Fibroblast of lung (primary cell): ENCODE results near the gene SGCA. TPM values are rescaled to one million over a fixed set of nuclear protein-coding genes. Genes with fewer than 3 reads are reported as not detected.

ENCODE experiments used
- DNase-seq, 2 donors: peaks; one replicate each; pipeline versions ENCODE4 v3.0.0 to v3.0.0-alpha.2; 2010; ENCODE audit warnings: low read depth in 2 of 2
- H2AFZ ChIP-seq: 2 replicates; pipeline ENCODE4 v1.5.1; 2012; ENCODE audit warnings: low read length, control low read depth, inconsistent platforms
- H3K27ac ChIP-seq: 2 replicates; pipeline ENCODE4 v1.5.1; 2011; ENCODE audit warnings: low read length, control low read depth; ENCODE audit not compliant: insufficient read depth
- H3K27me3 ChIP-seq: 2 replicates; pipeline ENCODE4 v1.5.1; 2011; ENCODE audit warnings: mild to moderate bottlenecking, low read length; ENCODE audit not compliant: control insufficient read depth, insufficient read depth
- H3K36me3 ChIP-seq: 2 replicates; pipeline ENCODE4 v1.5.1; 2011; ENCODE audit warnings: low read length; ENCODE audit not compliant: control insufficient read depth, insufficient read depth
- H3K4me1 ChIP-seq: 2 replicates; pipeline ENCODE4 v1.5.1; 2011; ENCODE audit warnings: low read length; ENCODE audit not compliant: control insufficient read depth, insufficient read depth; ENCODE audit errors: extremely low read depth
- H3K4me2 ChIP-seq: 2 replicates; pipeline ENCODE4 v1.5.1; 2011; ENCODE audit warnings: low read length, control low read depth; ENCODE audit not compliant: insufficient read depth; ENCODE audit errors: extremely low read depth
- H3K4me3 ChIP-seq, 4 experiments: fragments of 200-600 bp in 1 of 4; sonication (generic) in 1 of 4; replicated peaks in 1 of 4; 2 replicates each; pipeline ENCODE4 v1.5.1; 2011 to 2016; ENCODE audit warnings: low read length in 4 of 4, low read depth in 3 of 4, mild to moderate bottlenecking in 3 of 4, control low read depth in 2 of 4, inconsistent platforms in 1 of 4, mixed read lengths in 1 of 4; ENCODE audit not compliant: insufficient read depth in 1 of 4; ENCODE audit errors: control extremely low read depth in 1 of 4
- H3K79me2 ChIP-seq: 2 replicates; pipeline ENCODE4 v1.5.1; 2012; ENCODE audit warnings: mild to moderate bottlenecking, low read length, inconsistent platforms; ENCODE audit not compliant: control insufficient read depth, insufficient read depth
- H3K9ac ChIP-seq: 2 replicates; pipeline ENCODE4 v1.5.1; 2011; ENCODE audit warnings: mild to moderate bottlenecking, low read length, control low read depth; ENCODE audit not compliant: insufficient read depth
- H3K9me3 ChIP-seq: 2 replicates; pipeline ENCODE4 v1.5.1; 2012; ENCODE audit warnings: low read depth, low read length; ENCODE audit not compliant: control insufficient read depth, insufficient read depth
- H4K20me1 ChIP-seq: 2 replicates; pipeline ENCODE4 v1.5.1; 2011; ENCODE audit warnings: low read length; ENCODE audit not compliant: control insufficient read depth, insufficient read depth; ENCODE audit errors: extremely low read depth
- EZH2 ChIP-seq: IDR thresholded peaks from 2 replicates; pipeline ENCODE4 v1.5.1; 2012; ENCODE audit warnings: low read length, control low read depth, mild to moderate bottlenecking; ENCODE audit errors: missing control alignments
- polyA plus RNA-seq, 2 donors: library from polyadenylated mRNA; depleted of rRNA in 1 of 2; stranded (reverse) in 1 of 2; unstranded in 1 of 2; fragments of >200 nt; gene quantifications; 2 replicates each; pipeline ENCODE4 v1.2.1, GENCODE V29; 2011 to 2012; ENCODE audit warnings: missing spikeins in 1 of 2
- total RNA-seq: library from RNA; depleted of rRNA; stranded (reverse); fragments of >200 nt; gene quantifications from 2 replicates; pipeline ENCODE4 v1.2.1, GENCODE V29; 2014
- TF ChIP-seq, protein P1 (sequence below), 2 donors: IDR thresholded peaks in 1 of 2; conservative IDR thresholded peaks in 1 of 2; 1 replicate in 1 of 2; 2 replicates in 1 of 2; pipeline ENCODE4 v1.5.1; 2011 to 2012; ENCODE audit warnings: low read length in 2 of 2, control low read depth in 1 of 2, inconsistent platforms in 1 of 2, low read depth in 1 of 2, mild to moderate bottlenecking in 1 of 2

SGCA gene
- total and polyA plus RNA-seq, 2 donors (not counting 1 experiment from before 2014, with no cell fraction given), result 1.6 to 4.3 TPM

DNA sequence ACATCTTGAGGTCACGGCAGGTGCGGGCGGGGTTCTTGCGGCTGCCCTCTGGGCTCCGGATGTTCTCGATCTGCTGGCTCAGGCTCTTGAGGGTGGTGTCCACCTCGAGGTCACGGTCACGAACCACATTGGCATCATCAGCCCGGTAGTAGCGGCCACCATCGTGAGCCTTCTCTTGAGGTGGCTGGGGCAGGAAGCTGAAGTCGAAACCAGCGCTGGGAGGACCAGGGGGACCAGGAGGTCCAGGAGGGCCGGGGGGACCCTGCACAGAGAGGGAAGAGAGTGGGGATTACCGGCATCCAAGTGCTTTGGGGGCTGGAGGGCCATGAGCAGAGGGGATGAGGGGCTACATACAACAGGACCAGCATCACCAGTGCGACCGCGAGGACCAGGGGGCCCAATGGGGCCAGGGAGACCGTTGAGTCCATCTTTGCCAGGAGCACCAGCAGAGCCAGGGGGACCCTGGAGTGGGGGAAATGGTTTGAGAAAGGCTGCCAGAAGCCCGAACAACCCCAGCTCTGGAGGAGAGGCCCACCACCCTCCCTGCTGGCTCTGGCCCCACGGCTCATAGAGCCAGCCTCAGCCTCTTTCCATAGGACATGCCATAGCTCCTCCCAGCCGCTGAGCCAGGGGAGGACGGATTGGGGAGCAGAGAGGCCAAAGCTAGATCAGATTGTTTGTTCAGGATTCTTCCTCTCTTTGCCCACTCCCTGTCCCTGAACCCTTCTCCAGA is 21.0 kb downstream of the SGCA start:
- H3K79me2 ChIP-seq, result peaks cover 31% of the 10 kb centered on the region
- H3K27ac ChIP-seq, result peak overlapping the region; percentile 45
- peaks cover 11% of the 10 kb centered on the region for H3K4me1 ChIP-seq
- H3K9ac ChIP-seq, result no peak overlapping the region
- no peaks in the 10 kb centered on the region for H3K27me3 ChIP-seq
- no peaks in the 10 kb centered on the region for H3K9me3 ChIP-seq
- peak; percentile 58 to 80 for DNase-seq
- H4K20me1 ChIP-seq, result peaks cover 5% of the 10 kb centered on the region
- no peak overlapping the region for H3K4me3 ChIP-seq
- TF ChIP-seq EZH2, result no peak
- TF ChIP-seq, protein P1, sequence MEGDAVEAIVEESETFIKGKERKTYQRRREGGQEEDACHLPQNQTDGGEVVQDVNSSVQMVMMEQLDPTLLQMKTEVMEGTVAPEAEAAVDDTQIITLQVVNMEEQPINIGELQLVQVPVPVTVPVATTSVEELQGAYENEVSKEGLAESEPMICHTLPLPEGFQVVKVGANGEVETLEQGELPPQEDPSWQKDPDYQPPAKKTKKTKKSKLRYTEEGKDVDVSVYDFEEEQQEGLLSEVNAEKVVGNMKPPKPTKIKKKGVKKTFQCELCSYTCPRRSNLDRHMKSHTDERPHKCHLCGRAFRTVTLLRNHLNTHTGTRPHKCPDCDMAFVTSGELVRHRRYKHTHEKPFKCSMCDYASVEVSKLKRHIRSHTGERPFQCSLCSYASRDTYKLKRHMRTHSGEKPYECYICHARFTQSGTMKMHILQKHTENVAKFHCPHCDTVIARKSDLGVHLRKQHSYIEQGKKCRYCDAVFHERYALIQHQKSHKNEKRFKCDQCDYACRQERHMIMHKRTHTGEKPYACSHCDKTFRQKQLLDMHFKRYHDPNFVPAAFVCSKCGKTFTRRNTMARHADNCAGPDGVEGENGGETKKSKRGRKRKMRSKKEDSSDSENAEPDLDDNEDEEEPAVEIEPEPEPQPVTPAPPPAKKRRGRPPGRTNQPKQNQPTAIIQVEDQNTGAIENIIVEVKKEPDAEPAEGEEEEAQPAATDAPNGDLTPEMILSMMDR (conservative IDR thresholded peaks at IDR 0.05 in 1 of 2, IDR thresholded peaks at IDR 0.05 in 1 of 2; ENCODE audit: low read depth in 1 of 2, low read length in 2 of 2), result no peak
- no peak overlapping the region for H3K4me2 ChIP-seq
- H3K36me3 ChIP-seq, result peaks cover 73% of the 10 kb centered on the region
- H2AFZ ChIP-seq, result no peak overlapping the region

DNA sequence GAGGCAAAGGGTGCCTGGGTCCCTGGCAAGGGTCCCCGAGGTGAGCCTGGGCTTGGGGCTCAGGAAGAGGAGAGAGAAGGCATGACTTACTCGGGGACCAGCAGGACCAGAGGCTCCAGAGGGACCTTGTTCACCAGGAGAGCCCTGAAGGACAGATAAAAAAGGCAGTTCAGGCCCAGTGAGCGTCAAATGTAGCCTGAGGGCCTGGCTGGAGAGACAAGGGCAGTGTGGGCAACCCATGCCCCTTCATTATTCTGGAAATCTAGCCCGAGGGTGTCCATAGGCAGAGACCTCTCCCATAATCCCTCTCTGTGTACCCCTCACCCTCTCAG is 21.6 kb downstream of the SGCA start:
- no peak overlapping the region for H2AFZ ChIP-seq
- H3K9me3 ChIP-seq, result no peaks in the 10 kb centered on the region
- H3K36me3 ChIP-seq, result peaks cover 78% of the 10 kb centered on the region
- H3K79me2 ChIP-seq, result peaks cover 35% of the 10 kb centered on the region
- peaks cover 5% of the 10 kb centered on the region for H4K20me1 ChIP-seq
- H3K27me3 ChIP-seq, result no peaks in the 10 kb centered on the region
- peak in 1 of 2 donors; percentile 77 for DNase-seq
- peaks cover 13% of the 10 kb centered on the region for H3K4me1 ChIP-seq
- no peak overlapping the region for H3K4me3 ChIP-seq
- H3K9ac ChIP-seq, result no peak overlapping the region
- H3K4me2 ChIP-seq, result no peak overlapping the region
- peak overlapping the region; percentile 45 for H3K27ac ChIP-seq
- no peak for TF ChIP-seq EZH2
- TF ChIP-seq, protein P1 (conservative IDR thresholded peaks at IDR 0.05 in 1 of 2, IDR thresholded peaks at IDR 0.05 in 1 of 2; ENCODE audit: low read depth in 1 of 2, low read length in 2 of 2), result no peak

DNA sequence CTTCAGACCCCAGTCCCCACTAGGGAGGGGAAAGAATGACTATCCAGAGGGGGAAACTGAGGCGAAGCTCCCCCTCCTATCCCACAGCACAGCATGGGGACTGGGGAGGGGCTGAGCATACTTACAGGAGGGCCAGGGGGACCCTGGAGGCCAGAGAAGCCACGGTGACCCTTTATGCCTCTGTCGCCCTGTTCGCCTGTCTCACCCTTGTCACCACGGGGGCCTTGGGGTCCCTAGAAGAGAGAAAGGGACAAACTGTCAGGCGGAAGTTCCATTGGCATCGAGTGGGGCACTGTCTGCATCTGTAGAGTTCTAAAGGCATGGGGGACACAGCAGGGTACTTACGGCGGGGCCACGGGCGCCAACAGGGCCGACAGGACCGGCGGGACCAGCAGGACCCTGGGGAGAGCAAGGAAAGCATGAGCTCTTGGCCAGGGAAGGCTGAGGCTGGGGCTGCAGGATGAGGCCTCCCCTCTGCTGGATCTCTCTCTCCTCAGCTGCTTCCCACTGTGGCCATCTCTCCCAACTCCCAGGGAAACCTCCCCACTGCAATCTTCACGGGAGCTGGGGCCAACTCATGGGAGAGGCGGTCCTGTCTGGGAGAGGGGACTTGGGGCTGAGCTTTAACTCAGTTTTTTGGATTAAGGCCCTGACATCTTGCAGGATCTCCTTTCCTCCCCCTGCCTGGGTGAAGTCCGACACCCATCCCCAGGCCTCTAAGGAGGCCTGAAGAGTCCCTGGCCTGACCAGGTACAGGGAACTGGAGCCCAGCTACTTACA is 22.1 kb downstream of the SGCA start:
- H3K4me1 ChIP-seq, result peaks cover 15% of the 10 kb centered on the region
- H3K36me3 ChIP-seq, result peaks cover 83% of the 10 kb centered on the region
- H3K9me3 ChIP-seq, result no peaks in the 10 kb centered on the region
- peak overlapping the region; percentile 45 for H3K27ac ChIP-seq
- H2AFZ ChIP-seq, result no peak overlapping the region
- TF ChIP-seq EZH2, result no peak
- TF ChIP-seq, protein P1 (conservative IDR thresholded peaks at IDR 0.05 in 1 of 2, IDR thresholded peaks at IDR 0.05 in 1 of 2; ENCODE audit: low read depth in 1 of 2, low read length in 2 of 2), result no peak
- peak overlapping the region in 1 of 4 experiments; percentile 7 for H3K4me3 ChIP-seq
- H3K9ac ChIP-seq, result no peak overlapping the region
- peaks cover 5% of the 10 kb centered on the region for H4K20me1 ChIP-seq
- DNase-seq, result peak; percentile 57 to 78
- H3K27me3 ChIP-seq, result no peaks in the 10 kb centered on the region
- H3K79me2 ChIP-seq, result peaks cover 41% of the 10 kb centered on the region
- no peak overlapping the region for H3K4me2 ChIP-seq
